T-helper 1 cell (primary cell): ENCODE results near the gene KRTAP10-11.
"Not testable (repeated sequence)": the region's sequence is repeated elsewhere in the genome, so short reads cannot be mapped to it uniquely, and the experiment has no call there.

Experiments used
- DNase-seq, 5 donors: peaks; one replicate each; pipeline ENCODE4 v3.0.0-alpha.2; 2012 to 2020

The KRTAP10-11 gene

GRCh38 chr21:44667612-44668011, 21.4 kb downstream of the KRTAP10-11 start:
- DNase-seq = no peak

GRCh38 chr21:44670642-44671432, 24.6 kb downstream of the KRTAP10-11 start:
- DNase-seq = no peak

- DNase-seq = no peak
Observed at GRCh38 chr21:44671911-44672310, 25.7 kb downstream of the KRTAP10-11 start.

- no peak for DNase-seq
Observed at GRCh38 chr21:44677881-44678280, 31.7 kb downstream of the KRTAP10-11 start.

- DNase-seq = no peak
Observed at GRCh38 chr21:44681152-44681551, 34.9 kb downstream of the KRTAP10-11 start.

- DNase-seq = no peak
Observed at GRCh38 chr21:44681861-44682579, 35.8 kb downstream of the KRTAP10-11 start, which contains the start of gene KRTAP12-1. KRTAP12-1 (minus strand) TSS chr21:44682163; CDS start chr21:44682123, 40 bp downstream.

GRCh38 chr21:44682580-44683151, 36.5 kb downstream of the KRTAP10-11 start:
- no peak for DNase-seq

- DNase-seq = no peak
Observed at GRCh38 chr21:44684077-44684476, 37.9 kb downstream of the KRTAP10-11 start.

- no peak for DNase-seq
Observed at GRCh38 chr21:44684483-44684882, 38.3 kb downstream of the KRTAP10-11 start.

GRCh38 chr21:44685050-44685449, 38.8 kb downstream of the KRTAP10-11 start:
- DNase-seq = not testable (repeated sequence)

GRCh38 chr21:44686000-44686781, 40.0 kb downstream of the KRTAP10-11 start:
- peak in 1 of 5 donors; percentile 28 for DNase-seq

- DNase-seq = no peak
Observed at GRCh38 chr21:44686843-44687561, 40.8 kb downstream of the KRTAP10-11 start.

- no peak for DNase-seq
Observed at GRCh38 chr21:44687671-44688070, 41.5 kb downstream of the KRTAP10-11 start.

GRCh38 chr21:44689740-44690139, 43.5 kb downstream of the KRTAP10-11 start:
- DNase-seq = not testable (repeated sequence)

GRCh38 chr21:44691686-44692085, 45.5 kb downstream of the KRTAP10-11 start:
- no peak for DNase-seq

- no peak for DNase-seq
Observed at GRCh38 chr21:44692798-44693512, 46.7 kb downstream of the KRTAP10-11 start.

- no peak for DNase-seq
Observed at GRCh38 chr21:44694776-44695175, 48.6 kb downstream of the KRTAP10-11 start.

- no peak for DNase-seq
Observed at GRCh38 chr21:44695184-44695583, 49.0 kb downstream of the KRTAP10-11 start.

- DNase-seq = no peak
Observed at GRCh38 chr21:44695641-44696040, 49.4 kb downstream of the KRTAP10-11 start.

GRCh38 chr21:44696572-44696971, 50.4 kb downstream of the KRTAP10-11 start:
- DNase-seq = no peak
